GM23248 (cell line): ENCODE measurements around the gene UCKL1. TPM values are rescaled to one million over a fixed set of nuclear protein-coding genes. Genes with fewer than 3 reads are reported as not detected.

Source experiments
- DNase-seq: peaks from one replicate; pipeline ENCODE4 v3.0.0-alpha.2; 2015
- H2AFZ ChIP-seq: fragments of 200-600 bp; sonication (generic); 2 replicates; pipeline ENCODE4 v1.6.1; 2016; ENCODE audit warnings: antibody characterized with exemption
- H3F3A ChIP-seq: fragments of 200-600 bp; sonication (generic); 2 replicates; pipeline ENCODE4 v1.6.1; 2016; ENCODE audit warnings: mild to moderate bottlenecking, antibody characterized with exemption, mixed run types; ENCODE audit not compliant: insufficient read depth
- H3K27ac ChIP-seq: fragments of 200-600 bp; sonication (generic); 2 replicates; pipeline ENCODE4 v1.5.1; 2016; ENCODE audit warnings: mild to moderate bottlenecking
- H3K27me3 ChIP-seq: fragments of 200-600 bp; sonication (generic); replicated peaks from 2 replicates; pipeline ENCODE4 v1.6.1; 2016; ENCODE audit warnings: mild to moderate bottlenecking; ENCODE audit not compliant: insufficient read depth
- H3K36me3 ChIP-seq: fragments of 200-600 bp; sonication (generic); 2 replicates; pipeline ENCODE4 v1.6.1; 2016; ENCODE audit warnings: low read depth, mild to moderate bottlenecking
- H3K4me1 ChIP-seq: fragments of 200-600 bp; sonication (generic); 2 replicates; pipeline ENCODE4 v1.6.1; 2016; ENCODE audit warnings: mild to moderate bottlenecking; ENCODE audit not compliant: insufficient read depth
- H3K4me2 ChIP-seq: fragments of 200-600 bp; sonication (generic); one replicate; pipeline ENCODE4 v1.6.1; 2016; ENCODE audit warnings: mild to moderate bottlenecking; ENCODE audit not compliant: unreplicated experiment
- H3K4me3 ChIP-seq: fragments of 200-600 bp; sonication (generic); 2 replicates; pipeline ENCODE4 v1.5.1; 2016; ENCODE audit warnings: mild to moderate bottlenecking
- H3K79me2 ChIP-seq: fragments of 200-600 bp; sonication (generic); 2 replicates; pipeline ENCODE4 v1.6.1; 2016; ENCODE audit warnings: mild to moderate bottlenecking; ENCODE audit not compliant: insufficient read depth
- H3K9ac ChIP-seq: fragments of 200-600 bp; sonication (generic); 2 replicates; pipeline ENCODE4 v1.6.1; 2016; ENCODE audit warnings: mild to moderate bottlenecking
- H3K9me2 ChIP-seq: fragments of 200-600 bp; sonication (generic); 2 replicates; pipeline ENCODE4 v1.6.1; 2016; ENCODE audit warnings: mixed run types, mild to moderate bottlenecking, moderate library complexity; ENCODE audit not compliant: insufficient read depth
- H3K9me3 ChIP-seq: fragments of 200-600 bp; sonication (generic); one replicate; pipeline ENCODE4 v1.6.1; 2017; ENCODE audit warnings: low read depth
- H4K20me1 ChIP-seq: fragments of 200-600 bp; sonication (generic); 2 replicates; pipeline ENCODE4 v1.6.0; 2016; ENCODE audit not compliant: insufficient read depth
- EZH2 ChIP-seq: fragments of 200-600 bp; sonication (generic); IDR thresholded peaks from 2 replicates; pipeline ENCODE4 v1.6.1; 2018; ENCODE audit warnings: antibody characterized with exemption, mild to moderate bottlenecking; ENCODE audit not compliant: insufficient read depth, poor library complexity, severe bottlenecking
- EZH2phosphoT487 ChIP-seq: fragments of 200-600 bp; sonication (generic); IDR thresholded peaks from 2 replicates; pipeline ENCODE4 v1.6.1; 2018; ENCODE audit warnings: antibody characterized with exemption, moderate library complexity, mild to moderate bottlenecking, low read depth; ENCODE audit not compliant: insufficient read depth
- WGBS, 2 experiments: methylation state at CpG; one replicate each; pipeline ENCODE4 v1.1.6; 2015 to 2017; ENCODE audit warnings: low lambda C conversion rate in 2 of 2, low coverage in 1 of 2; ENCODE audit errors: missing lambda C conversion rate in 2 of 2; 5-methylcytosine and 5-hydroxymethylcytosine counted together
- in situ Hi-C: fragments of 300-500 bp; cut with MboI; formaldehyde crosslinking; loops from 2 replicates; pipeline ENCODE4 v1.15.0; 2020
- polyA plus RNA-seq: library from polyadenylated mRNA; unstranded; fragments of >200 nt; fragmentation: Nextera tagmentation; extraction: Ambion mirVana; gene quantifications from 2 replicates; pipeline ENCODE4 v1.2.1, GENCODE V29; 2016
- total RNA-seq: library from RNA; depleted of rRNA; stranded (reverse); fragments of >200 nt; shearing (Covaris generic); gene quantifications from 2 replicates; pipeline ENCODE4 v1.2.3, GENCODE V29; 2014

Gene UCKL1
- total and polyA plus RNA-seq, 2 experiments from 2014 or later, result 17.6 to 33.4 TPM

GRCh38 chr20:63942250-63942951 is 13.8 kb downstream of the UCKL1 start:
- Histone ChIP-seq H3K9me3 (no peaks in the 10 kb centered on the region), H3K79me2 (peaks cover 47% of the 10 kb centered on the region), H3K27ac (no peak overlapping the region), H3F3A (peaks cover 12% of the 10 kb centered on the region; the same call in 1 of the 2 replicates), H3K27me3 (no peaks in the 10 kb centered on the region), H3K9ac (no peak overlapping the region), H2AFZ (no peak overlapping the region), H4K20me1 (no peaks in the 10 kb centered on the region), H3K4me2 (no peak overlapping the region), H3K9me2 (no peaks in the 10 kb centered on the region), H3K4me1 (no peaks in the 10 kb centered on the region), H3K36me3 (peaks cover 6% of the 10 kb centered on the region; the same call in 1 of the 2 replicates), H3K4me3 (no peak overlapping the region)
- 84 to 94% methylated on average over 20 to 30 of the region's 30 CpGs for WGBS, 2 experiments
- in situ Hi-C loops, result no loop called here
- TF ChIP-seq EZH2phosphoT487, result no peak
- no peak for TF ChIP-seq EZH2
- peak; percentile 58 for DNase-seq

GRCh38 chr20:63941282-63942081 is 14.7 kb downstream of the UCKL1 start:
- Histone ChIP-seq H3K4me2 (no peak overlapping the region), H3F3A (peaks cover 14% of the 10 kb centered on the region; the same call in 1 of the 2 replicates), H3K4me3 (no peak overlapping the region), H3K36me3 (peaks cover 6% of the 10 kb centered on the region; the same call in 1 of the 2 replicates), H3K9ac (no peak overlapping the region), H3K4me1 (no peaks in the 10 kb centered on the region), H4K20me1 (no peaks in the 10 kb centered on the region), H2AFZ (no peak overlapping the region), H3K79me2 (peaks cover 44% of the 10 kb centered on the region), H3K27ac (0 out of 2 replicates have a peak overlapping the region, but pooled peaks have one; percentile 12), H3K9me3 (no peaks in the 10 kb centered on the region), H3K9me2 (no peaks in the 10 kb centered on the region), H3K27me3 (no peaks in the 10 kb centered on the region)
- TF ChIP-seq EZH2phosphoT487 (no peak), EZH2 (no peak)
- DNase-seq, result peak; percentile 31
- in situ Hi-C loops, result no loop called here
- WGBS, 2 experiments, result 73 to 93% methylated on average over 20 to 39 of the region's 39 CpGs

GRCh38 chr20:63940472-63941266 is 15.5 kb downstream of the UCKL1 start:
- no peak for DNase-seq

GRCh38 chr20:63940071-63940471 is 16.1 kb downstream of the UCKL1 start:
- no peak overlapping the region for H2AFZ ChIP-seq
- no peaks in the 10 kb centered on the region for H4K20me1 ChIP-seq
- H3K4me3 ChIP-seq, result no peak overlapping the region
- H3K9me2 ChIP-seq, result no peaks in the 10 kb centered on the region
- 93 to 94% methylated on average over 20 to 23 of the region's 23 CpGs for WGBS, 2 experiments
- no peak overlapping the region for H3K9ac ChIP-seq
- H3K4me2 ChIP-seq, result no peak overlapping the region
- H3F3A ChIP-seq, result peaks cover 21% of the 10 kb centered on the region; the same call in 1 of the 2 replicates
- H3K9me3 ChIP-seq, result no peaks in the 10 kb centered on the region
- in situ Hi-C loops, result no loop called here
- no peaks in the 10 kb centered on the region for H3K27me3 ChIP-seq
- DNase-seq, result no peak
- no peak overlapping the region for H3K27ac ChIP-seq
- H3K4me1 ChIP-seq, result no peaks in the 10 kb centered on the region
- no peak for TF ChIP-seq EZH2
- no peak for TF ChIP-seq EZH2phosphoT487
- H3K36me3 ChIP-seq, result peaks cover 6% of the 10 kb centered on the region; the same call in 1 of the 2 replicates
- peaks cover 44% of the 10 kb centered on the region for H3K79me2 ChIP-seq

More at GRCh38 chr20:63940472-63941266, 15.5 kb downstream of the UCKL1 start:
- TF ChIP-seq EZH2phosphoT487 (no peak), EZH2 (no peak)
- in situ Hi-C loops, result no loop called here
- Histone ChIP-seq H3K9ac (no peak overlapping the region), H3K4me1 (no peaks in the 10 kb centered on the region), H3K36me3 (peaks cover 6% of the 10 kb centered on the region; the same call in 1 of the 2 replicates), H3K27me3 (no peaks in the 10 kb centered on the region), H2AFZ (no peak overlapping the region), H3F3A (peaks cover 21% of the 10 kb centered on the region; the same call in 1 of the 2 replicates), H4K20me1 (no peaks in the 10 kb centered on the region), H3K4me3 (no peak overlapping the region), H3K79me2 (peaks cover 44% of the 10 kb centered on the region), H3K27ac (no peak overlapping the region), H3K4me2 (no peak overlapping the region), H3K9me3 (no peaks in the 10 kb centered on the region), H3K9me2 (no peaks in the 10 kb centered on the region)
- 95% methylated on average over 50 to 58 of the region's 58 CpGs for WGBS, 2 experiments
